SH-SY5Y (cell line): Measurements from ENCODE around the gene ACOT8.

Experiments used
- GATA2 ChIP-seq: IDR thresholded peaks from 2 replicates; pipeline ENCODE4 v1.6.1; 2011; ENCODE audit warnings: mild to moderate bottlenecking, low read depth, low read length
- GATA3 ChIP-seq: IDR thresholded peaks from 2 replicates; pipeline ENCODE4 v1.6.1; 2011; ENCODE audit warnings: low read depth, mild to moderate bottlenecking, low read length, moderate library complexity

GRCh38 chr20:45892828-45893500 lies 35.8 kb upstream of the ACOT8 start:
- TF ChIP-seq GATA3: no peak
- no peak for TF ChIP-seq GATA2
